SU-DHL-6 (cell line): ENCODE measurements around the gene ZNF627.
"Not testable (repeated sequence)": the region's sequence is repeated elsewhere in the genome, so short reads cannot be mapped to it uniquely, and the experiment has no call there.

Source experiments
- H2AFZ ChIP-seq: fragments of 200-600 bp; sonication (generic); 2 replicates; pipeline ENCODE4 v1.6.1; 2014; ENCODE audit warnings: low read depth, mild to moderate bottlenecking, moderate library complexity, mixed read lengths, antibody characterized with exemption, low read length; ENCODE audit not compliant: severe bottlenecking
- H3F3A ChIP-seq: fragments of 200-600 bp; shearing (Covaris generic); 2 replicates; pipeline ENCODE4 v1.6.0; 2016; ENCODE audit warnings: antibody characterized with exemption, mild to moderate bottlenecking; ENCODE audit not compliant: insufficient read depth
- H3K27ac ChIP-seq: fragments of 200-600 bp; sonication (generic); 2 replicates; pipeline ENCODE4 v1.5.1; 2016; ENCODE audit warnings: low read depth, mild to moderate bottlenecking, low read length, moderate library complexity, mixed read lengths
- H3K27me3 ChIP-seq: fragments of 200-600 bp; sonication (generic), shearing (Covaris generic); 2 replicates; pipeline ENCODE4 v1.6.0; 2014; ENCODE audit warnings: mild to moderate bottlenecking, low read length
- H3K36me3 ChIP-seq: fragments of 200-600 bp; sonication (generic); 2 replicates; pipeline ENCODE4 v1.6.1; 2014; ENCODE audit warnings: mild to moderate bottlenecking, low read length, mixed read lengths
- H3K4me2 ChIP-seq: fragments of 300-600, 200-600 bp; shearing (Covaris generic), sonication (generic); 2 replicates; pipeline ENCODE4 v1.6.0; 2014; ENCODE audit warnings: low read length, low read depth, mild to moderate bottlenecking; ENCODE audit not compliant: poor library complexity, severe bottlenecking
- H3K4me3 ChIP-seq: fragments of 200-600 bp; sonication (generic); 2 replicates; pipeline ENCODE4 v1.5.1; 2014; ENCODE audit warnings: antibody characterized with exemption, low read length, mild to moderate bottlenecking, mixed read lengths; ENCODE audit not compliant: insufficient read depth, poor library complexity, severe bottlenecking
- H3K79me2 ChIP-seq: fragments of 200-600 bp; sonication (generic); 2 replicates; pipeline ENCODE4 v1.6.1; 2014; ENCODE audit warnings: mild to moderate bottlenecking, low read length, moderate library complexity; ENCODE audit not compliant: insufficient read depth
- H3K9ac ChIP-seq: fragments of 200-600 bp; sonication (generic); 2 replicates; pipeline ENCODE4 v1.7.0; 2014; ENCODE audit warnings: mild to moderate bottlenecking, low read length
- H3K9me2 ChIP-seq: fragments of 200-600 bp; sonication (generic); replicated peaks from 2 replicates; pipeline ENCODE4 v1.6.1; 2014; ENCODE audit warnings: low read length; ENCODE audit not compliant: insufficient read depth
- H3K9me3 ChIP-seq: fragments of 200-600 bp; sonication (generic); 2 replicates; pipeline ENCODE4 v1.6.1; 2014; ENCODE audit warnings: low read length, mixed read lengths; ENCODE audit not compliant: insufficient read depth
- H4K20me1 ChIP-seq: fragments of 200-600 bp; sonication (generic); 2 replicates; pipeline ENCODE4 v1.6.1; 2014; ENCODE audit warnings: low read depth, mild to moderate bottlenecking, antibody characterized with exemption, low read length, moderate library complexity, mixed read lengths
- EZH2phosphoT487 ChIP-seq: fragments of 200-600 bp; sonication (generic), shearing (Covaris generic); conservative IDR thresholded peaks from 2 replicates; pipeline ENCODE4 v1.6.1; 2018; ENCODE audit warnings: mild to moderate bottlenecking, antibody characterized with exemption, low read length, moderate library complexity, mixed read lengths
- TF ChIP-seq, protein P1 (sequence below): fragments of 200-600 bp; sonication (generic); IDR thresholded peaks from one replicate; pipeline ENCODE4 v1.5.1; 2017; ENCODE audit warnings: antibody characterized with exemption, mild to moderate bottlenecking, low read length, moderate library complexity; ENCODE audit not compliant: insufficient read depth, poor library complexity, severe bottlenecking

The ZNF627 gene

DNA sequence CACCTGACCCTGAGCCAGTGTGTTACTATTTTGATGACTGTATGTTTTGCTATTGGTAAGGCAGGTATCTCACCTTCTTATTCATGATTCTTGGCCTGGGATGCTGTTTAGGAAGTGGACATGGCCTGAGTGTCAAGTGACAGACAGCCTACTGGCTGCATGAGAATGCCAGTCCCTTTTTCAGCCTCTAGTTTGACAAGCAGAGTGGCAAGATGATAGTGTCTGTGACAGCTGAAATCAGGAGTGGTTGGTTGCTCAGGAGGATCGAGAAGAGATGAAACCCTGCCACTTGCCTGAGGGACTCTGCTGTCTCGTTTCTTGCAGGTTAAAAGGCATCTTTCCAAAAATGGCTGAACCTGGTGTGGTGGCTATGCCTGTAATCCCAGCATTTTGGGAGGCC lies 31.1 kb upstream of the ZNF627 start:
- Histone ChIP-seq H3K9me3 (no peaks in the 10 kb centered on the region), H3F3A (peaks cover 13% of the 10 kb centered on the region), H3K79me2 (no peaks in the 10 kb centered on the region), H3K4me2 (no peak overlapping the region), H3K4me3 (no peak overlapping the region), H4K20me1 (no peaks in the 10 kb centered on the region), H3K27ac (no peak overlapping the region), H3K9me2 (no peaks in the 10 kb centered on the region), H3K27me3 (no peaks in the 10 kb centered on the region), H3K36me3 (no peaks in the 10 kb centered on the region), H3K9ac (no peak overlapping the region), H2AFZ (no peak overlapping the region)
- TF ChIP-seq EZH2phosphoT487: no peak
- TF ChIP-seq, protein P1, sequence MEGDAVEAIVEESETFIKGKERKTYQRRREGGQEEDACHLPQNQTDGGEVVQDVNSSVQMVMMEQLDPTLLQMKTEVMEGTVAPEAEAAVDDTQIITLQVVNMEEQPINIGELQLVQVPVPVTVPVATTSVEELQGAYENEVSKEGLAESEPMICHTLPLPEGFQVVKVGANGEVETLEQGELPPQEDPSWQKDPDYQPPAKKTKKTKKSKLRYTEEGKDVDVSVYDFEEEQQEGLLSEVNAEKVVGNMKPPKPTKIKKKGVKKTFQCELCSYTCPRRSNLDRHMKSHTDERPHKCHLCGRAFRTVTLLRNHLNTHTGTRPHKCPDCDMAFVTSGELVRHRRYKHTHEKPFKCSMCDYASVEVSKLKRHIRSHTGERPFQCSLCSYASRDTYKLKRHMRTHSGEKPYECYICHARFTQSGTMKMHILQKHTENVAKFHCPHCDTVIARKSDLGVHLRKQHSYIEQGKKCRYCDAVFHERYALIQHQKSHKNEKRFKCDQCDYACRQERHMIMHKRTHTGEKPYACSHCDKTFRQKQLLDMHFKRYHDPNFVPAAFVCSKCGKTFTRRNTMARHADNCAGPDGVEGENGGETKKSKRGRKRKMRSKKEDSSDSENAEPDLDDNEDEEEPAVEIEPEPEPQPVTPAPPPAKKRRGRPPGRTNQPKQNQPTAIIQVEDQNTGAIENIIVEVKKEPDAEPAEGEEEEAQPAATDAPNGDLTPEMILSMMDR: no peak

DNA sequence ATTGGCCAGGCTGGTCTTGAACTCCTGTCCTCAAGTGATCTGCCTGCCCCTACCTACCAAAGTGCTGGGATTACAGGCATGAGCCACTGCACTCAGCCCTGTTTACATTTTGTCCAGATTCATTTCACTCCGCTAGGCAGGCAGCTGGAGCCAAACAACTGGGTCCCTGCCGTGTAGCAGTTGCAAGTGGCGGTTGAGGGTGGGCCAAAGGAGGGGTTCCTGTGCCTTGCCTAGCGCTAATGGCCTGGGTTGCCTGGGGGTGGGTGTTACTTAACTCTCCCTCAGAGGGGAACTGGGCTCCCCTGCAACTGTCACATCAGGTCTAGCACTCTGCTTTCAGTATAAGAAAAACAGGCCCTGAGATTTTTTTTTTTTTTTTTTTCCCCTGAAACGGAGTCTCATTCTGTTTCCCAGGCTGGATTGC lies 27.2 kb upstream of the ZNF627 start:
- Histone ChIP-seq H3K27ac (no peak overlapping the region), H3K4me3 (no peak overlapping the region), H3K36me3 (no peaks in the 10 kb centered on the region), H3K79me2 (no peaks in the 10 kb centered on the region), H3K9me3 (no peaks in the 10 kb centered on the region), H4K20me1 (no peaks in the 10 kb centered on the region), H3K9ac (no peak overlapping the region), H3F3A (peaks cover 13% of the 10 kb centered on the region), H3K4me2 (no peak overlapping the region), H3K9me2 (no peaks in the 10 kb centered on the region), H2AFZ (no peak overlapping the region), H3K27me3 (no peaks in the 10 kb centered on the region)
- no peak for TF ChIP-seq EZH2phosphoT487

DNA sequence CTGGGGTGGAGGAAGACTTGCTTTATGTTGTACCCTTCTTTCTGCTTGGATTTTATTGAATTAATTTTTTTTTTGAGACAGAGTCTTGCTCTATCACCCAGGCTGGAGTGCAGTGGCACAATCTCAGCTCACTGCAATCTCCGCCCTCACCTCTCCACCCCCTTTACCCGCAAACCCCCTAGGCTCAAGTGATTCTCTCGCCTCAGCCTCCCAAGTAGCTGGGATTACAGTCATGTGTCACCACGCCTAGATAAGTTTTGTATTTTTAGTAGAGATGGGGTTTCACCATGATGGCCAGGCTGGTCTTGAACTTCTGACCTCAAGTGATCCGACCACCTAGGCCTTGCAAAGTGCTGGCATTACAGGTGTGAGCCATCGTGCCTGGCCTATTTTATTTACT lies 23.9 kb upstream of the ZNF627 start:
- not testable (repeated sequence) for H3K9me2 ChIP-seq, H4K20me1 ChIP-seq, H3K4me2 ChIP-seq, H3K27me3 ChIP-seq, H3K79me2 ChIP-seq, H3K9ac ChIP-seq, H3F3A ChIP-seq, H3K27ac ChIP-seq, H3K36me3 ChIP-seq, H3K9me3 ChIP-seq, H2AFZ ChIP-seq, H3K4me3 ChIP-seq

DNA sequence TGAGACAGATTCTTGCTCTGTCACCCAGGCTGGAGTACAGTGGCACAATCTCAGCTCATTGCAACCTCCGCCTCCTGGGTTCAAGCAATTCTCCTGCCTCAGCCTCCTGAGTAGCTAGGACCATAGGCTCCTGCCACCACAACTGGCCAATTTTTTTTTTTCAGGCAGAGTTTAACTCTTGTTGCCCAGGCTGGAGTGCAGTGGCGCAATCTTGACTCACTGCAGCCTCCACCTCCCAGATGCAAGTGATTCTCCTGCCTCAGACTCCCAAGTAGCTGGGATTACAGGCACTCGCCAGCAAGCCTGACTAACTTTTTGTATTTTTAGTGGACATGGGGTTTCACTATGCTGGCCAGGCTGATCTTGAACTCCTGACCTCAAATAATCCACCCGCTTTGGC lies 23.5 kb upstream of the ZNF627 start:
- H3K9me3 ChIP-seq, H3K4me2 ChIP-seq, H3K79me2 ChIP-seq, H3K9me2 ChIP-seq, H3K27ac ChIP-seq, H3F3A ChIP-seq, H4K20me1 ChIP-seq, H3K36me3 ChIP-seq, H3K27me3 ChIP-seq, H3K4me3 ChIP-seq, H3K9ac ChIP-seq, H2AFZ ChIP-seq: not testable (repeated sequence)

DNA sequence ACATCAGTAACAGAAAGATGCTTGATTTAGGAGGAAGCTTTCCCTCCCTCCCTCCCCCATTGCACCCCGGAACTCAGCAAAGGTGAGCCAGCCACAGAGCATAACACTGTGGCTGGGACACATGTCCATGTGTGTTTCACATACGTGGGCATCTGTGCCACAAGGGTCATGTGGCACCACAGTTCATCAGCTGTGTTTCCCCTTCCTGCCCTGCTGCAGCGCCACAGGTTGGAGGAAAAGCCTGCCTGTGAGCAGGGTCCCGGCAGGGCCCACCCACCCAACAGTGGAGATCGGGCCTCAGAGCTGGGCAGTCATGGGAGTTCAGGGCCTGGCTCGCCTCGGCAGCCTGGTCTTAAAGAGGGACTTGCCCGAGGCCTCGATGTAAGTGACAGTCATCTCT lies 22.6 kb upstream of the ZNF627 start:
- no peaks in the 10 kb centered on the region for H3K27me3 ChIP-seq
- no peaks in the 10 kb centered on the region for H3K9me2 ChIP-seq
- H3K4me3 ChIP-seq: no peak overlapping the region
- no peak overlapping the region for H3K4me2 ChIP-seq
- H3K27ac ChIP-seq: no peak overlapping the region
- H2AFZ ChIP-seq: no peak overlapping the region
- H4K20me1 ChIP-seq: no peaks in the 10 kb centered on the region
- no peaks in the 10 kb centered on the region for H3K36me3 ChIP-seq
- TF ChIP-seq, protein P1: no peak
- no peak for TF ChIP-seq EZH2phosphoT487
- H3K79me2 ChIP-seq: no peaks in the 10 kb centered on the region
- H3K9me3 ChIP-seq: no peaks in the 10 kb centered on the region
- no peaks in the 10 kb centered on the region for H3F3A ChIP-seq
- no peak overlapping the region for H3K9ac ChIP-seq
